HPDE6-E6E7 (cell line): ENCODE results near the gene SLC39A2.
"Not testable (repeated sequence)": the region's sequence is repeated elsewhere in the genome, so short reads cannot be mapped to it uniquely, and the experiment has no call there.

Source experiments
- DNase-seq: peaks from one replicate; pipeline ENCODE4 v3.0.0; 2011; ENCODE audit warnings: missing footprints; ENCODE audit errors: extremely low spot score

SLC39A2 gene

DNA sequence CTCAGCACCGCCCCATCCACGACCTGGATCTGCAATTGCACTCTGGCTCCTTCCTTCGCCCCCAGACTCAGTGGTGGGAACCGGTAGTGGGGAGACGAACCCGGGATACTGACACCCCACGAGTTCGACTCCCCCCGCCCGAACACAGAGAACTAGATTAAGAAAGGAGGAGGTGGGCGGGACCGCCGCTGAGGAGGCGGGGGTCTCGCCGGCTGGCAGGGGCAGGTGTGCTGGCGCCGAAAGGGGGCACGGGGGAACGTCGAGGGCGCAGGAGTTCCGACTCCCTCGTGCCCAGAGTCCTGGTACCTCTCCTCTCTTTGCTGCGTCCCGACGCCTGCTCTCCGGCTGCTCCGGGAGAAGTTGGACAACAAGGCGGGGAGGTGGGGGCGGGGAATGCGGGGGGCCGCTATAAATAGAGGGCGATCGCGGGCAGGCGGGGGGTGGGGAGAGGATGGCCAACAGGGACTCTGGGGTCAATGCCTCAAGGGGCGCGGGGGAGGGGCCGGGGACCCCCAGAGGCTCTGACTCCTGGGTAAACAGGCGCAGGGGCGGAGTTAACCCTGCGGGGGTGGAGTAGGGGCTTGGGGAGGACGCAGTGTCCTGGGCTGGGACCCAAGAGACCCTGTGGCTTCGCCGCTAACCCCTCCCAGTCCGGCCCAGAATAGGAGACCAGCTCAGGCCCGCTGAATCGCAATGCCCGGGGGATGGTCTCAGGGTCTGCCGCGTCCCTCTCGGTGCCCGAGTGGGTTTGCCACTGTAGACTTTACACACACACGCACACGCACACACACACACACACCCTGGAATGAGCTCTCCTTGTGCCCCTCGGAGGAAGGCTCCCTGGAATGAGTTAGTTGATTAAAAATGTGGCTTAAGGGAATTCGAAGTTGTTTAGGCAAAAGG, 26.5 kb downstream of the SLC39A2 start:
- DNase-seq = no peak

DNA sequence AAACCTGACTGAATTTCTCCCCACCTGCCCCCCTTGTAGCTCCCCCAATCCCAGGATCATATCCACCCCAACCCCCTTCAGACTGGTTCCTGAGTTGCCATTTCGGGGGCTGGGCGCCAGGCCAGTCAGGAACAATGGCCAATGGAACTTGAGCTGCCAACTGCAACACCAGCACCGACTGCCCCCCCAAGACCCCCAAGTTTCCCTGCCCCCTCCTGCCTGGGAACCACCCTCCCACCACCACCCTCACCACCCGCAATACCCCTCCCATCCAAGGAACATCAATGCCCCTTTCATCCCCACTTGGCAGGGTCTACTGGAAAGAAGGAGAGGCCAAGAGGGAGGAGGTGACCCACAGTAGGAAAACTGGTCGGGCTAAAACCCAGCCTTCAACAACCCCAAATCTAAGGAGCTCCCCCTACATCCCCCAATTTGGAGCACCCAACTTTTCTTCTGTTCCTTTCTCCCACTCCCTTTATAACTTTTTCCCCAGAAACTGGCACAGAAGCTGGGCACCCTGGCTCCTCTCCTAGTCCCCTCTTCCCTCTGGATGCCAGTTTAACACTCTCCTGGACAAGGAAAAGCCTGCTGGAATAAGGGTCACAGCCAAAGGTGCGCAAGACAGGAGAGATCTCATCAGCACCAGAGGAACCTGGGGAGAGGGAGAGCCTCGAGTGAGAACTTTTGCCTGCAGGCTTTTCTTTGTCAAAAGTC, 27.3 kb downstream of the SLC39A2 start:
- DNase-seq = no peak

DNA sequence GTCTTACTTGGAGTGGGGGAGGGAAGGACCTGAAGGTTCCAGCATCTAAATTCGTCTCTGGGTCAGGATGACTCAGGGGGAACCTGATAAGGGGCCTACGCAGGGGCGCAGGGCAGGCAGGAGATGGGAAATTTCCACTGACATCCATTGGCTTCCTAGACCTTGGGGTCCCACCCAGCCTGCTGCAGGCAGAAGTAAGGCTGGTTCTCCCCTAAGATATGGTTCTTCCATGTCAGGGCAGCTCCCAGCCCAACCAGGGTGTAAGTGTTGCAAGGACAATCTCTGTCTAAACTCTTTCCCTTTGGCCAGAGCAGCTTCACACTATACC, 27.9 kb downstream of the SLC39A2 start:
- no peak for DNase-seq

- no peak for DNase-seq
Measured at GRCh38 chr14:21029917-21030316, 30.8 kb downstream of the SLC39A2 start, which contains the start of gene TPPP2. Gene TPPP2 (plus strand): TSS chr14:21030217. CDS start chr14:21030582, 365 bp downstream.

DNA sequence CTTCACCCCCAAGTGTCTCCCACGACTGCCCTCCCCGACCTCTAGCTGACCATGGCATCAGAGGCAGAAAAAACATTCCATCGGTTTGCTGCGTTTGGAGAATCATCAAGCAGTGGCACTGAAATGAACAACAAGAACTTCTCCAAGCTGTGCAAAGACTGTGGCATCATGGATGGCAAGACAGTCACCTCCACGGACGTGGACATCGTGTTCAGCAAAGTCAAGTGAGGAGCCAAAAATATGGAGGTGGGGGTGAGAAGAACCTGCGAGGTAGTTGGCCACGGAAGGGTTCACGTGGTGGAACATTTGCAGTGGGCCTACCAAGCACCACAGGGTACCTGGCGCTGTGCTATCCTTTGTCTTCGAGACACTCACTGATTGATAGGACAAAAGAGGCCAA, 31.4 kb downstream of the SLC39A2 start:
- no peak for DNase-seq

DNA sequence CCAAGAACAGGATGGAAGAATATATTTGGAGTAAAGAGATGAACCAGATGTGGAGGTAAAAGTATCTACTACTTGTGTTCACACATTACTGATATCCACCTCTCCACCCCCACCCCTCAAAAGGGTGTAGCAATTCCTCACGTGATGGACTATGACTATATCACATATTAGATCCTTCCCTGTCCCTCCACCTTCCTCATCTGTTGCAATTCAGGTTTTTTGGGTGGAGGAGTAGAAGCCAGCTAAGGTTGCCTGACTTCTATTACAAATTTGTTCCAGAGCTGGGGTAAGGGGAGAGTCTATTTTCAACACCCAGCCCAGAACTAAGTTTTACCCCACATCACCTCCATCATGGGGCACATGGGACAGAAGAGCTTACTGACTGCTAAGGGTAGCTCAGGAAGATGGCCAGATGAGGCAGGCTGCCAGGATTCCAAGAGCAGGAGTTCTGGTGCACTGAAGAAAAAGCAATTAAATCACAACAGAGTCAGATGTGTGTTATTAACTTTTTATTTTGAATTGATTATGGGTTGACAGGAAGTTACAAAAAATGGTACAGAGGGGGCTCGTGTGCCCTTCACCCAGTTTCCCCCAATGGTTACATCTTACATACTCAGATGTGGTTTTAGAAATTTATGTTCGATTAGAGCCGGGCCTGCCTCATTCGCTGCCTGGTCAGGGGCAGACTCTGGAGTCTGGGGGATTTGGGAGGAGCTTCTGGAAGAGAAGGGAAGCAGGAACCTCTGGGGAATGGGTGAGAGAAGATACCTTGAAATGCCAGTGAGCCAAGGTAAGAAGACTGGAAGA, 33.4 kb downstream of the SLC39A2 start:
- DNase-seq = no peak

- DNase-seq = no peak
Measured at GRCh38 chr14:21033133-21033698, 34.1 kb downstream of the SLC39A2 start.

DNA sequence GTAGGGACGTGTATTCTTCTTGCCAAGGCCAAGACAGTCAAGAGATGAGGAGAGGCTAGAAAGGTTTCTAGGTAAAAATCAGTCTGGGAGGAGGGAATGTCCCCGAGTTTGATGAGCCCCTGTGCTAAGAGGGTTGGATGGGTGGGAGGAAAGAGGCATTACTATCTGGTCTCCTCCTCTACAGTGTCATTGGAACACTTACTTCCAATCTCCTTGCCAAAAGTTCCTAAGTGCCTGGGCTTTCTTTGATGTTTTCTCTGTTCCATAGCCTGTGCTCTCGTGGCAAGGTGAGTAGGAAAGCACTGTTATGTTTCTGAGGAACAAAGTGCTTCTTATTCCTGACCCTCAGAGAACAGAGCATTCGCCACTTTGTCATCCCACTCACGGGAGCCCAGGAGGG, 35.6 kb downstream of the SLC39A2 start, which contains the start of gene RNASE13:
Gene RNASE13, minus strand, starts transcription at position 101 of the 400 bp plus-strand sequence. CDS start 519 bp downstream, outside the sequence.
- DNase-seq = no peak

- no peak for DNase-seq
Measured at GRCh38 chr14:21036751-21037150, 37.7 kb downstream of the SLC39A2 start.

DNA sequence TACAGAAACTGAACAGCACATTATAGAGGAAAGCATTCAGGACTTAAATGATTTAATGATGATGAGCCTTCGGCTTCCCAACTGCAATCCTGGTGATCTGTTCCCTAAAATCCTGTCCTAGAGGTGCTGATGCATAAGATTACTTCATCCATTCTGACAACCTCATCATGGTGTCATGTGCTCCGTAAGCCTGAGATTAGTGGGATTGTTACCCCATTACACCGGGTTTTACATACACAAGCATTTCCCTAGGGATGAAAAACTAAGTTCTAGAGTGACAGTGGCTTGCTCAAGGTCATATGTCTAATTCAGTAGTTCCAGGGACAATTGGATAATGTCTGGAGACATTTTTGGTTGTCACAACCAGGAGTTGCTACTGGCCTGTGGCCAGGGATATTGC, 38.1 kb downstream of the SLC39A2 start:
- no peak for DNase-seq

GRCh38 chr14:21038441-21039422, 39.6 kb downstream of the SLC39A2 start:
- no peak for DNase-seq

- DNase-seq = peak; percentile 74
Measured at GRCh38 chr14:21039585-21040369, 40.7 kb downstream of the SLC39A2 start.

DNA sequence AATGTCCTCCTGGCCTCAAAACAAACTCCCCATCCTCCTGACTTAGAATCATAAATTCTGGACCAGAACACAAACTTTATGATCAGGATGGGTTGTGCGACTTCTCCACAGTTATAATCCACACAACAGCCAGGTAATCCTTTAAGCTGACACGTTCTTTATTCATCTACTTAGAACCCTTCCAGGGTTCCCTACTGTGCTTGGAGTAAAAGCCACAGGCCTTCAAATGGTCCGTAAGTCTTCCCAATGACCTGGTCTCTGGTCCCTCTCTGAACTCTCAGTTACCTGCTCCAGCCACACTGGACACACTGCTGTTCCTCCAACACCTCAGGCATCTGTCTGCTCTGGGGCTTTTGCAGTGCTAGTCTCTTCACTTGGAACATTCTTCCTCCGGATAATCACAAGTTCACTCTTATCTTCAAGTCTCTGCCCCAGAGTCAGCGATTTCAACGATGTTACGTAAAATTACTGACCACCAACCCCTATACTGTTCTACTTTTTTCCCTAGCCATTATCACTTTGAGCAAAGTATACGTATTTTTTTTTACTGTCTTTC, 41.4 kb downstream of the SLC39A2 start:
- DNase-seq = no peak

DNA sequence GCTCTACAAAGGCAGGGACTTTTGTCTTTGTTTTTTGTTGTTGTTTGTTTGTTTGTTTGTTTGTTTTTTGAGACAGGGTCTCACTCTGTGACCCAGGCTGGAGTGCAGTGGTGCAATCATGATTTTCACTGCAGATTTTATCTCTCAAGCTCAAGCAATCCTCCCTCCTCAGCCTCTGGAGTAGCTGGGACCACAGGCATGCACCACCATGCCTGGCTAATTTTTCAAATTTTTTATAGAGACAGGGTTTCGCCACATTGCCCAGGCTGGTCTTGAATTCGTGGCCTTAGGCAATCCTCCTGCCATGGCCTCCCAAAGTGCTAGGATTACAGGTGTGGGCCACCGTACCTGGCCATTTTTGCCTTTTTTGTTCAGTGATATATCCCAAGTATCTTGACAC, 41.8 kb downstream of the SLC39A2 start:
- not testable (repeated sequence) for DNase-seq

DNA sequence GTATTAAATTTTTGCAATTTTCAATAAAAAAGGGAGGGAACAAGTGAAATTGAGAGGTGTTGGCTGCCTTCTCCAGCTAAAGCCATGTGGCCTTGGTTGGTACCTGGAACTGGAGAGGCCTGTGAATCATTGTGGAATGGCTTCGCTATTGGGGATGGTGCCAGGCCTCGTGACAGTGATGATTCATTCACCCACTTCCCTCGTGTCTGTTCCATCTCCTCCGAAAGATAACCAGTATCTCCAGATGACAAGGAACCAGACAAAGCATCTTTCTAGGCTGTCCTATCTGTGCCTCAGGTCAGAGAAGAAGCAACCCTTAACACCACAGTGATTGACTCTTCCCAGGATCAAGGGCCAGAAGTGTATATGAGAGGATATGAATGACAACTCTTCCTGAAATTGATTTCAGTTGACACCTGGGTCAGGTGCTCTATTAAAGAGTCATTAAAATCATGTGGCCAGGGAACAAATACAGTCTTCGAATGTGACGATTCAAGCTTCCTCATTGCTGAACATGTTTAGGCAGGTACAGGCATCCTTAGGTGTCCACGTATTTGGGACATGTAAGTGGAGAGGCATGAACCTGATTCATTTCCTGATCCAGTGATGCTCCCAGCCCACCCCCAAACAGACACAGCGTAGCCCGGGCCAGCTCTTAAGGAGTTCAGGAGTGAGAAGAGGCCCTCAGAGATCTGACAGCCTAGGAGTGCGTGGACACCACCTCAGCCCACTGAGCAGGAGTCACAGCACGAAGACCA, 42.8 kb downstream of the SLC39A2 start, which contains the start of gene RNASE7:
Gene RNASE7, plus strand, starts transcription at position 687 of the 758 bp plus-strand sequence. CDS start 631 bp downstream, outside the sequence.
- DNase-seq = peak; percentile 89

DNA sequence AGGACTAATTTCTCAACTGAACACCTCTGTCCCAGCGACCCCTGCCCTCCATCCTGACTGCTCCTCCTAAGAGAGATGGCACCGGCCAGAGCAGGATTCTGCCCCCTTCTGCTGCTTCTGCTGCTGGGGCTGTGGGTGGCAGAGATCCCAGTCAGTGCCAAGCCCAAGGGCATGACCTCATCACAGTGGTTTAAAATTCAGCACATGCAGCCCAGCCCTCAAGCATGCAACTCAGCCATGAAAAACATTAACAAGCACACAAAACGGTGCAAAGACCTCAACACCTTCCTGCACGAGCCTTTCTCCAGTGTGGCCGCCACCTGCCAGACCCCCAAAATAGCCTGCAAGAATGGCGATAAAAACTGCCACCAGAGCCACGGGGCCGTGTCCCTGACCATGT, 43.8 kb downstream of the SLC39A2 start:
- no peak for DNase-seq

GRCh38 chr14:21043387-21043973, 44.4 kb downstream of the SLC39A2 start:
- no peak for DNase-seq
